ENCODE results near the gene LHFPL6. TPM values are rescaled to one million over a fixed set of nuclear protein-coding genes. Genes with fewer than 3 reads are reported as not detected.

Gene LHFPL6
- total and polyA plus RNA-seq, 10 donors, result 6.9 to 49.0 (median 30.5) TPM

DNA sequence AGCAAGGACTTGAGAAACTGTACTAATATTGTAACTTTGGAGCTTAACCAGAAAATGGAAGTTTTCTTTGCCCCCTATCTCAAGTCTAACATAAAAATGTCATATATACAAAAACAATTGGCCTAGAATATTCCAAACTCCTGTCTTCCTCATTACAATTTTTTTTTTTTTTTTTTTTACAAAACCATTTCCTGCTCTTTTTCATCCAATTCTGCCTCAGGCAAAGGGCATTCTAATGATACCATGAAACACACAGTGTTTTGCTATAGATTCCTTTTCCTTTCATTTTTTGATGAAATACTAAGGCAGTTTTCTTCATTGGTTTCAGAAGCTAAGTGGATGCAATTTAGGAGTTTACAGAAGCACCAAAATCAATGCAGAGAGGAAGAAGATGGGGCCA, 119.7 kb downstream of the LHFPL6 start:
- no peak for TF ChIP-seq POLR2AphosphoS5 (IDR thresholded peaks at IDR 0.05)
- TF ChIP-seq POLR2A (IDR thresholded peaks at IDR 0.05), result no peak
- TF ChIP-seq CTCF (IDR thresholded peaks at IDR 0.05 in 8 of 11, conservative IDR thresholded peaks at IDR 0.05 in 3 of 11), result no peak
- DNase-seq, result no peak
- Histone ChIP-seq H3K27ac (no peak overlapping the region), H3K9me3 (no peaks in the 10 kb centered on the region), H3K27me3 (replicated peaks in 1 of 7) (no peaks in the 10 kb centered on the region), H3K36me3 (no peaks in the 10 kb centered on the region), H3K4me1 (no peaks in the 10 kb centered on the region), H3K4me3 (no peak overlapping the region)
- intact Hi-C loops (cut with DNase I; ENCODE audit: low total_unique reads), result no loop called here

DNA sequence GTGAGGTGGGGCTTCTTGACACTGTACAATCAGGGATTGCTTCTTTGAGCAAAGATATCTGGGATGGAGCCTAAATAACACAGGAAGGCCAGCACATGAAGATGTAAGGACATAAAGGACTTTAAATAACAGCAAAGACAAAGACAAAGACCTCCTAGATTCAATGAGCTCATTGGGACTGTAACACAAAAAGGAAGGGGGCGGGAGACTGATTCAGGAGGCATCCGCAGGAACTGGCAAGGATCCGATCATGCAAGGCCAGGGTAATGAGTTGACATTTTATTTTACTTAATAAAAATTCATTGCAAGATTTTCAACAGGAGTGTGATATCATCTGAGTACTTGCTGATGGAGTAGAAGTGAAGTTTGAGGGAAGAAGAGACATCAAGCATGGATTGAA, 121.5 kb downstream of the LHFPL6 start:
- WGBS, 5 donors, result 72 to 84% (median 76%) methylated on average over 3 of the region's 3 CpGs
- DNase-seq, result no peak
- Histone ChIP-seq H3K27me3 (replicated peaks in 1 of 7) (no peaks in the 10 kb centered on the region), H3K27ac (no peak overlapping the region), H3K9me3 (no peaks in the 10 kb centered on the region), H3K4me3 (no peak overlapping the region), H3K4me1 (no peaks in the 10 kb centered on the region), H3K36me3 (no peaks in the 10 kb centered on the region)
- TF ChIP-seq POLR2AphosphoS5 (IDR thresholded peaks at IDR 0.05), result no peak
- no peak for TF ChIP-seq CTCF (IDR thresholded peaks at IDR 0.05 in 8 of 11, conservative IDR thresholded peaks at IDR 0.05 in 3 of 11)
- TF ChIP-seq POLR2A (IDR thresholded peaks at IDR 0.05), result no peak
- intact Hi-C loops (cut with DNase I; ENCODE audit: low total_unique reads), result no loop called here

- H3K4me1 ChIP-seq, result no peaks in the 10 kb centered on the region
- H3K36me3 ChIP-seq, result no peaks in the 10 kb centered on the region
- H3K27ac ChIP-seq, result no peak overlapping the region
- DNase-seq, result no peak
- intact Hi-C loops (cut with DNase I; ENCODE audit: low total_unique reads), result no loop called here
- H3K4me3 ChIP-seq, result no peak overlapping the region
- H3K27me3 ChIP-seq (replicated peaks in 1 of 7), result no peaks in the 10 kb centered on the region
- no peak for TF ChIP-seq POLR2A (IDR thresholded peaks at IDR 0.05)
- no peak for TF ChIP-seq CTCF (IDR thresholded peaks at IDR 0.05 in 8 of 11, conservative IDR thresholded peaks at IDR 0.05 in 3 of 11)
- no peak for TF ChIP-seq POLR2AphosphoS5 (IDR thresholded peaks at IDR 0.05)
- H3K9me3 ChIP-seq, result no peaks in the 10 kb centered on the region
- 72 to 89% (median 85%) methylated on average over 2 of the region's 2 CpGs for WGBS, 5 donors
Observed at GRCh38 chr13:39474600-39474999, 128.4 kb downstream of the LHFPL6 start.

GRCh38 chr13:39469676-39470075, 133.3 kb downstream of the LHFPL6 start:
- no peak overlapping the region for H3K27ac ChIP-seq
- H3K4me3 ChIP-seq, result no peak overlapping the region
- 93 to 98% (median 95%) methylated on average over 3 of the region's 3 CpGs for WGBS, 5 donors
- H3K27me3 ChIP-seq (replicated peaks in 1 of 7), result no peaks in the 10 kb centered on the region
- H3K36me3 ChIP-seq, result no peaks in the 10 kb centered on the region
- H3K9me3 ChIP-seq, result no peaks in the 10 kb centered on the region
- TF ChIP-seq POLR2A (IDR thresholded peaks at IDR 0.05), result no peak
- no peak for TF ChIP-seq CTCF (IDR thresholded peaks at IDR 0.05 in 8 of 11, conservative IDR thresholded peaks at IDR 0.05 in 3 of 11)
- TF ChIP-seq POLR2AphosphoS5 (IDR thresholded peaks at IDR 0.05), result no peak
- H3K4me1 ChIP-seq, result no peaks in the 10 kb centered on the region
- intact Hi-C loops (cut with DNase I; ENCODE audit: low total_unique reads), result no loop called here
- no peak for DNase-seq
